ENCODE measurements around the gene ISL2.

DNA sequence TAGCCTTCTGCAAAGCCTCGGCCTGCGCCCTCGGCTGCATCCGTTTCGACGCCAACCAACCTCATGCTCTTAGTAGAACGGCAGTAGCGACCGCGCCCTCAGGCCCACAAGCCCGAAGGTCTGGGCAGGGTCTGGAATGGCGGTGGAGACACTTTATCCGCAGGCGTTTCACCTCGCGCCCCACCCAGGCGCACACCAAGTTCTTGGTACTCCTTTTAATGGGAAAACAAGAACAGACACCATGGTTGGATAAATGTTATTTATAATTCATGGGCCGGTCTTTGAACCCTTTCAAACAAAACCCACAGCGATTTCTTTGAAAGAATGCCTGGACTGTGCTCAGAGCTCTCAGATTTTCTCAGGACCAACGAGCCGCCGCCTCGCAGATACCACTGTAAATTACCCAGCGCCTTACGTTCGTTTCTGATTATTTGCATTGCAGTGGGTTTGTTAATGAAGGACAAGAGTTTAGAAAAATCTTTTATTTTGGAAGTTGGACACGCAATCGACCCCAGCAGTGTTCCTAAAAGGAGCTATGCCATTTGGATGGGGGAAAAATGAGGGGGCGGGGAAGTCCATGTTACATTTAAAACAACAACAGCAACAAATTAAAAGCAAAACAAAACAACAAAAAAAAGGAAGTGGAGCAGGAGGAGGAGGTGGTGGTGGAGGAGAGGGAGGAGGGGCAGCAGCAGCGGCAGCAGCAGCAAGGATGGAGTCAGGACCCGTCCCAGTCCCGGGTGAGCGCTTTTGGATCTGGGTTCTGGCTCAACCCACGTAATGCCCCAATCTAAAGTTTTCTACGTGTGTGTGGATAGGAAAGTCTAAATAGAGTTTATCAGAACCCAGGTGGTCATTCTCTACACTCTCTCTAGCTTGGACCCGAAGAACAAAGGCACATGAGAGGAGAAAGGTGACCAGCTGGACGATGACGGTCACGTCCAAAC lies 993 bp upstream of the ISL2 start:
- no peak for TF ChIP-seq ZNF830 (CRISPR knock-in tag; IDR thresholded peaks at IDR 0.05)
- no peak for TF ChIP-seq CHD4 (IDR thresholded peaks at IDR 0.05; ENCODE audit: insufficient read depth, insufficient replicate concordance, low read depth, low read length, poor library complexity, severe bottlenecking)
- no peak for TF ChIP-seq EP300 (IDR thresholded peaks at IDR 0.05; ENCODE audit: low read length)
